H1 (cell line): ENCODE data around the gene KLK12. TPM values are rescaled to one million over a fixed set of nuclear protein-coding genes. Genes with fewer than 3 reads are reported as not detected.

ENCODE experiments used
- CTCF ChIA-PET: fragments of 300-600 bp; sonication (Branson Sonifier 250); formaldehyde crosslinking; loops from one replicate; lab custom pipeline; 2021; ENCODE audit not compliant: partially characterized antibody; lab: Charles Lee
- POLR2A ChIA-PET: fragments of 300-600 bp; sonication (Branson Sonifier 250); formaldehyde crosslinking; loops from one replicate; lab custom pipeline; 2021; ENCODE audit warnings: inconsistent platforms; ENCODE audit not compliant: partially characterized antibody; lab: Charles Lee
- DNase-seq, 2 experiments: peaks; one replicate each; pipeline versions ENCODE4 v3.0.0 to v3.0.0-alpha.2; 2010 to 2022; ENCODE audit warnings: low spot score in 2 of 2, low read depth in 1 of 2, mixed read lengths in 1 of 2
- FAIRE-seq: peaks from 2 replicates; lab custom pipeline; 2011; peaks lifted over from hg19 to GRCh38; lab: Jason Lieb, UNC
- H2AFZ ChIP-seq: 2 replicates; pipeline ENCODE4 v1.8.1; 2012; ENCODE audit warnings: low read length, inconsistent platforms
- H2AK5ac ChIP-seq: 2 replicates; pipeline ENCODE4 v1.6.1; 2013; ENCODE audit warnings: low read depth, low read length
- H2BK120ac ChIP-seq: replicated peaks from 2 replicates; pipeline ENCODE3; 2013; ENCODE audit warnings: low read depth, low read length, inconsistent platforms
- H2BK12ac ChIP-seq: 2 replicates; pipeline ENCODE4 v1.6.1; 2013; ENCODE audit warnings: low read depth, low read length
- H2BK15ac ChIP-seq: 2 replicates; pipeline ENCODE4 v1.6.1; 2013; ENCODE audit warnings: low read length
- H2BK20ac ChIP-seq: 2 replicates; pipeline ENCODE4 v1.6.1; 2013; ENCODE audit warnings: low read length
- H2BK5ac ChIP-seq: 2 replicates; pipeline ENCODE4 v1.6.1; 2013; ENCODE audit warnings: low read depth, low read length
- H3K14ac ChIP-seq: 2 replicates; pipeline ENCODE4 v1.6.1; 2013; ENCODE audit warnings: inconsistent platforms; ENCODE audit not compliant: insufficient read length
- H3K18ac ChIP-seq: 2 replicates; pipeline ENCODE4 v1.6.1; 2013; ENCODE audit warnings: low read length; ENCODE audit errors: extremely low read depth
- H3K23ac ChIP-seq: 2 replicates; pipeline ENCODE4 v1.6.1; 2013; ENCODE audit warnings: inconsistent platforms; ENCODE audit not compliant: insufficient read length
- H3K23me2 ChIP-seq: 2 replicates; pipeline ENCODE4 v1.6.1; 2013; ENCODE audit warnings: low read depth, low read length
- H3K27ac ChIP-seq: 2 replicates; pipeline ENCODE4 v1.6.1; 2011; ENCODE audit warnings: low read depth, low read length, inconsistent platforms
- H3K27me3 ChIP-seq, 4 experiments: replicated peaks in 1 of 4; 1 replicate in 1 of 4; 2 replicates in 3 of 4; pipeline versions ENCODE4 v1.6.1 to v1.8.1; 2011 to 2013; ENCODE audit warnings: low read length in 3 of 4, mild to moderate bottlenecking in 3 of 4, inconsistent platforms in 2 of 4, mixed read lengths in 2 of 4, moderate library complexity in 1 of 4; ENCODE audit not compliant: control insufficient read depth in 3 of 4, insufficient read depth in 3 of 4; ENCODE audit errors: extremely low read depth in 1 of 4
- H3K36me3 ChIP-seq, 4 experiments: 2 replicates each; pipeline versions ENCODE4 v1.6.1 to v1.8.1; 2011 to 2013; ENCODE audit warnings: mild to moderate bottlenecking in 4 of 4, low read length in 3 of 4, moderate library complexity in 2 of 4, control low read depth in 1 of 4, inconsistent platforms in 1 of 4; ENCODE audit not compliant: insufficient read depth in 4 of 4, control insufficient read depth in 2 of 4
- H3K4ac ChIP-seq: replicated peaks from 2 replicates; pipeline ENCODE3; 2013; ENCODE audit warnings: low read length, low read depth, mixed read lengths, inconsistent platforms; ENCODE audit not compliant: insufficient read length
- H3K4me1 ChIP-seq, 4 experiments: replicated peaks in 1 of 4; 1 replicate in 1 of 4; 2 replicates in 3 of 4; pipeline versions ENCODE4 v1.6.1 to v1.8.1; 2011 to 2013; ENCODE audit warnings: low read length in 3 of 4, inconsistent platforms in 2 of 4, mixed read lengths in 1 of 4; ENCODE audit not compliant: insufficient read depth in 4 of 4, control insufficient read depth in 3 of 4
- H3K4me2 ChIP-seq, 2 experiments: 2 replicates each; pipeline versions ENCODE4 v1.6.1 to v1.8.1; 2011 to 2013; ENCODE audit warnings: low read depth in 2 of 2, low read length in 2 of 2, control low read depth in 1 of 2, inconsistent platforms in 1 of 2, mild to moderate bottlenecking in 1 of 2; ENCODE audit not compliant: insufficient read depth in 1 of 2
- H3K4me3 ChIP-seq, 4 experiments: fragments of 200-600, 300-600 bp in 1 of 4; sonication (generic), shearing (Covaris generic), sonication (Bioruptor Twin) in 1 of 4; 2 replicates each; pipeline versions ENCODE4 v1.5.1 to v1.8.1; 2011 to 2016; ENCODE audit warnings: low read length in 4 of 4, low read depth in 3 of 4, control low read depth in 2 of 4, inconsistent platforms in 2 of 4, mild to moderate bottlenecking in 2 of 4, mixed read lengths in 1 of 4, moderate library complexity in 1 of 4; ENCODE audit not compliant: insufficient read depth in 2 of 4; ENCODE audit errors: extremely low read depth in 1 of 4
- H3K56ac ChIP-seq: replicated peaks from 2 replicates; pipeline ENCODE3; 2013; ENCODE audit warnings: low read depth, mild to moderate bottlenecking, mixed read lengths, low read length, inconsistent platforms; ENCODE audit not compliant: insufficient read length
- H3K79me1 ChIP-seq: 2 replicates; pipeline ENCODE4 v1.6.1; 2013; ENCODE audit warnings: low read depth, low read length, control low read depth
- H3K79me2 ChIP-seq, 2 experiments: 2 replicates each; pipeline versions ENCODE4 v1.6.1 to v1.8.1; 2012 to 2013; ENCODE audit warnings: low read length in 2 of 2, mild to moderate bottlenecking in 2 of 2, inconsistent platforms in 1 of 2; ENCODE audit not compliant: insufficient read depth in 2 of 2, control insufficient read depth in 1 of 2
- H3K9ac ChIP-seq, 4 experiments: replicated peaks in 1 of 4; 1 replicate in 1 of 4; 2 replicates in 3 of 4; pipeline versions ENCODE4 v1.6.1 to v1.8.1; 2011 to 2013; ENCODE audit warnings: low read depth in 3 of 4, low read length in 3 of 4, control low read depth in 2 of 4, mild to moderate bottlenecking in 2 of 4, moderate library complexity in 2 of 4, inconsistent platforms in 1 of 4; ENCODE audit errors: extremely low read depth in 1 of 4
- H3K9me3 ChIP-seq, 2 experiments: 2 replicates each; pipeline versions ENCODE4 v1.6.1 to v1.8.1; 2012 to 2013; ENCODE audit warnings: mild to moderate bottlenecking in 2 of 2, moderate library complexity in 2 of 2, control low read depth in 1 of 2, inconsistent platforms in 1 of 2, low read depth in 1 of 2, low read length in 1 of 2, mixed read lengths in 1 of 2; ENCODE audit not compliant: insufficient read depth in 2 of 2
- H4K20me1 ChIP-seq, 2 experiments: replicated peaks in 1 of 2; 2 replicates each; pipeline versions ENCODE3 to v1.8.1; 2011 to 2013; ENCODE audit warnings: inconsistent platforms in 2 of 2, low read length in 2 of 2, mild to moderate bottlenecking in 1 of 2; ENCODE audit not compliant: insufficient read depth in 2 of 2, control insufficient read depth in 1 of 2
- H4K5ac ChIP-seq: 2 replicates; pipeline ENCODE4 v1.6.1; 2013; ENCODE audit warnings: low read length, low read depth, mixed read lengths, inconsistent platforms; ENCODE audit not compliant: insufficient read length
- H4K8ac ChIP-seq: 2 replicates; pipeline ENCODE4 v1.8.0; 2013; ENCODE audit warnings: mild to moderate bottlenecking, moderate library complexity, low read length, inconsistent platforms; ENCODE audit not compliant: insufficient read depth; ENCODE audit errors: extremely low read depth
- H4K91ac ChIP-seq: replicated peaks from 2 replicates; pipeline ENCODE3; 2013; ENCODE audit warnings: low read length, mixed read lengths, inconsistent platforms; ENCODE audit not compliant: insufficient read length
- CREB1 ChIP-seq: IDR thresholded peaks from 2 replicates; pipeline ENCODE4 v1.6.1; 2012; ENCODE audit warnings: inconsistent platforms
- WGBS, 2 experiments: shearing (Covaris generic) in 1 of 2; methylation state at CpG; one replicate each; pipeline versions ENCODE4 v1.1.6 to v1.1.7; 2013 to 2015; ENCODE audit warnings: low lambda C conversion rate in 2 of 2, mixed read lengths in 2 of 2, inconsistent platforms in 1 of 2, low coverage in 1 of 2, missing lambda C conversion rate in 1 of 2; ENCODE audit not compliant: insufficient replicate concordance in 2 of 2, insufficient coverage in 1 of 2, insufficient read length in 1 of 2; ENCODE audit errors: extremely low coverage in 1 of 2, missing lambda C conversion rate in 1 of 2; 5-methylcytosine and 5-hydroxymethylcytosine counted together
- polyA plus RNA-seq, 7 experiments: library from polyadenylated mRNA; depleted of rRNA in 3 of 7; stranded (reverse) in 5 of 7; unstranded in 2 of 7; fragments of >200 nt in 5 of 7; fragments of 200-250 nt in 2 of 7; gene quantifications; 1 replicate in 5 of 7; 2 replicates in 1 of 7; 4 replicates in 1 of 7; pipeline versions ENCODE4 v1.2.1 to v1.2.3, GENCODE V29; 2011 to 2013; ENCODE audit warnings: missing spikeins in 2 of 7, mixed read lengths in 2 of 7
- total RNA-seq: library from RNA; stranded (reverse); fragmentation: NEBNext Ultra II Directional; extraction: Animal tissue kit (Norgen Biotek cat#: 25700); gene quantifications from 2 replicates; pipeline ENCODE4 v1.2.1, GENCODE V29; 2021

The KLK12 gene
- total and polyA plus RNA-seq, 2 of the 8 experiments (the other 6 are each of a cell fraction or from before 2014, with no cell fraction given) = 0.24 TPM; not detected in 1

DNA sequence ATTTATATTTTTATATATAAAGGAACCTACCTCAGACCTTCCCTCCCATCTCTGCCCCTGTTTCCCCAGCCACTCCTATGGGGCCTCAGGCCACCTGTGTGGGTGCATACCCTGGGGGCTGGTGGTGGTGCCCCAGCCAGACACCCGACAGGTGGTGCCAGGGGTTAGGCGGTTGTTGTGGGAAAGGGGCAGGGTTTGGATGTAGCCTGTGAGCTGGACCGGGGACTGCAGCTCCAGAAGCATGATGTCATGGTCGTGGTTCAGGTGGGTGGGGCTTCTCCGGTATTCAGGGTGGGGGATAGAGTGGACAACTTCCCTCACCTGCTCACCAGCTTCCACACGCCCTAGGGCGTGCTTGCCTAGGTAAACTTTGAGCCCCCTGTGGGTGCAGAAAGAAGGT lies 24.9 kb upstream of the KLK12 start:
- Histone ChIP-seq H2AK5ac (no peak overlapping the region), H3K14ac (no peak overlapping the region), H3K79me2 (no peaks in the 10 kb centered on the region), H3K9me3 (no peaks in the 10 kb centered on the region), H4K20me1 (no peaks in the 10 kb centered on the region), H2BK120ac (no peak overlapping the region), H3K9ac (no peak overlapping the region), H2AFZ (no peak overlapping the region), H3K4me3 (no peak overlapping the region), H3K4ac (no peak overlapping the region), H2BK15ac (no peak overlapping the region), H3K23ac (no peak overlapping the region), H4K91ac (no peak overlapping the region), H3K79me1 (no peaks in the 10 kb centered on the region), H2BK5ac (no peak overlapping the region), H3K27ac (no peak overlapping the region), H3K36me3 (no peaks in the 10 kb centered on the region), H3K23me2 (peaks cover 10% of the 10 kb centered on the region; the same call in 1 of the 2 replicates), H3K56ac (no peak overlapping the region), H4K8ac (no peak overlapping the region), H3K4me2 (no peak overlapping the region), H3K27me3 (no peaks in the 10 kb centered on the region), H4K5ac (no peak overlapping the region), H2BK12ac (no peak overlapping the region), H3K4me1 (no peaks in the 10 kb centered on the region; a peak in 1 of 7 replicates), H3K18ac (no peak overlapping the region), H2BK20ac (no peak overlapping the region)
- ChIA-PET POLR2A (no interaction called here), CTCF (no interaction called here)
- DNase-seq (no peak), FAIRE-seq (no peak)
- 84% methylated on average over 7 of the region's 7 CpGs; no CpG with 5 or more reads in 1 of the 2 experiments for WGBS, 2 experiments
- TF ChIP-seq CREB1 = no peak
